HEK293 (cell line): ENCODE data around the gene C19orf12.

ENCODE experiments used
- CTCF ChIP-seq: fragments of 450-650 bp; formaldehyde crosslinking; IDR thresholded peaks from 2 replicates; pipeline ENCODE4 v1.5.1; 2016; ENCODE audit warnings: missing biosample characterization, missing genetic modification characterization
- GLIS1 ChIP-seq: fragments of 450-650 bp; formaldehyde crosslinking; IDR thresholded peaks from 2 replicates; pipeline ENCODE4 v1.5.1; 2016; ENCODE audit warnings: missing biosample characterization, missing genetic modification characterization
- ZBTB21 ChIP-seq: fragments of 450-650 bp; formaldehyde crosslinking; IDR thresholded peaks from 2 replicates; pipeline ENCODE4 v1.5.1; 2017; ENCODE audit warnings: missing biosample characterization, missing genetic modification characterization
- ZNF121 ChIP-seq: fragments of 450-650 bp; formaldehyde crosslinking; IDR thresholded peaks from 2 replicates; pipeline ENCODE4 v1.5.1; 2016; ENCODE audit warnings: missing biosample characterization, missing genetic modification characterization
- ZNF174 ChIP-seq: fragments of 450-650 bp; formaldehyde crosslinking; IDR thresholded peaks from 2 replicates; pipeline ENCODE4 v1.5.0; 2017; ENCODE audit warnings: missing biosample characterization, mild to moderate bottlenecking, missing genetic modification characterization
- ZNF248 ChIP-seq: fragments of 450-650 bp; formaldehyde crosslinking; IDR thresholded peaks from 2 replicates; pipeline ENCODE4 v1.5.1; 2017; ENCODE audit warnings: missing biosample characterization, missing genetic modification characterization
- ZNF311 ChIP-seq: fragments of 450-650 bp; formaldehyde crosslinking; IDR thresholded peaks from 2 replicates; pipeline ENCODE4 v1.5.1; 2017; ENCODE audit warnings: missing biosample characterization, missing genetic modification characterization, borderline replicate concordance
- ZNF510 ChIP-seq: fragments of 450-650 bp; formaldehyde crosslinking; IDR thresholded peaks from 2 replicates; pipeline ENCODE4 v1.5.1; 2018; ENCODE audit warnings: mild to moderate bottlenecking, missing genetic modification characterization, missing biosample characterization; ENCODE audit not compliant: insufficient replicate concordance
- ZNF513 ChIP-seq: fragments of 450-650 bp; IDR thresholded peaks from 2 replicates; pipeline ENCODE4 v1.5.1; 2018; ENCODE audit warnings: missing biosample characterization, missing genetic modification characterization

- TF ChIP-seq CTCF, result no peak
- TF ChIP-seq ZNF248 (tag by site-specific recombination), result no peak
- no peak for TF ChIP-seq ZNF174 (tag by site-specific recombination)
- TF ChIP-seq ZNF513 (tag by site-specific recombination), result no peak
- no peak for TF ChIP-seq ZNF121 (tag by site-specific recombination)
- TF ChIP-seq ZNF510 (tag by site-specific recombination), result no peak
- TF ChIP-seq GLIS1 (tag by site-specific recombination), result no peak
- no peak for TF ChIP-seq ZNF311
- TF ChIP-seq ZBTB21, result no peak
These were observed 42.5 kb upstream of the C19orf12 start for GRCh38 chr19:29757551-29757950.
